Prostate gland (tissue), 2 donors: ENCODE data around the gene CHRNE. TPM values are rescaled to one million over a fixed set of nuclear protein-coding genes. Genes with fewer than 3 reads are reported as not detected.
"Not testable (repeated sequence)": the region's sequence is repeated elsewhere in the genome, so short reads cannot be mapped to it uniquely, and the experiment has no call there.

Source experiments
- DNase-seq: peaks from one replicate; pipeline ENCODE4 v3.0.0-alpha.2; 2019; ENCODE audit warnings: low spot score
- H3K27ac ChIP-seq, 2 donors: fragments of 200-600 bp; sonication (generic); 2 replicates each; pipeline ENCODE4 v1.5.1; 2017 to 2019
- H3K27me3 ChIP-seq: fragments of 200-600 bp; sonication (generic); replicated peaks from 2 replicates; pipeline ENCODE4 v1.5.1; 2019; ENCODE audit not compliant: insufficient read depth
- H3K36me3 ChIP-seq, 2 donors: fragments of 200-600 bp; sonication (generic); 1 replicate in 1 of 2; 2 replicates in 1 of 2; pipeline versions ENCODE4 v1.5.1 to v1.8.1; 2017 to 2019
- H3K4me1 ChIP-seq: fragments of 200-600 bp; sonication (generic); replicated peaks from 2 replicates; pipeline ENCODE4 v1.5.1; 2019
- H3K4me3 ChIP-seq, 2 donors: fragments of 200-600 bp; sonication (generic); 2 replicates each; pipeline ENCODE4 v1.5.1; 2017 to 2019
- H3K9me3 ChIP-seq: fragments of 200-600 bp; sonication (generic); 2 replicates; pipeline ENCODE4 v1.5.1; 2017
- POLR2A ChIP-seq: fragments of 450-650 bp; IDR thresholded peaks from one replicate; pipeline ENCODE4 v1.6.1; 2016; ENCODE audit warnings: antibody characterized with exemption, mild to moderate bottlenecking
- POLR2AphosphoS5 ChIP-seq: sonication (generic); formaldehyde crosslinking; IDR thresholded peaks from one replicate; pipeline ENCODE4 v1.6.1; 2017; ENCODE audit warnings: antibody characterized with exemption
- WGBS: methylation state at CpG from one replicate; pipeline ENCODE4 v1.1.5; 2018; 5-methylcytosine and 5-hydroxymethylcytosine counted together
- intact Hi-C: fragments of 100-400 bp; cut with DNase I; formaldehyde crosslinking; loops from one replicate; pipeline ENCODE4 v1.14.2; 2022
- total RNA-seq, 2 donors: library from RNA; depleted of rRNA; stranded (reverse); fragments of >200 nt; gene quantifications; one replicate each; pipeline ENCODE4 v1.1.0, GENCODE V29; 2016
- TF ChIP-seq, protein P1 (sequence below), 4 experiments: fragments of 200-600 bp in 2 of 4; fragments of 450-650 bp in 2 of 4; sonication (generic) in 2 of 4; IDR thresholded peaks; 1 replicate in 3 of 4; 2 replicates in 1 of 4; pipeline ENCODE4 v1.5.1; 2016 to 2019; ENCODE audit warnings: antibody characterized with exemption in 4 of 4, mild to moderate bottlenecking in 2 of 4, moderate library complexity in 2 of 4

CHRNE gene
- total RNA-seq, 2 donors from 2014 or later, result 0.64 to 1.0 TPM

DNA sequence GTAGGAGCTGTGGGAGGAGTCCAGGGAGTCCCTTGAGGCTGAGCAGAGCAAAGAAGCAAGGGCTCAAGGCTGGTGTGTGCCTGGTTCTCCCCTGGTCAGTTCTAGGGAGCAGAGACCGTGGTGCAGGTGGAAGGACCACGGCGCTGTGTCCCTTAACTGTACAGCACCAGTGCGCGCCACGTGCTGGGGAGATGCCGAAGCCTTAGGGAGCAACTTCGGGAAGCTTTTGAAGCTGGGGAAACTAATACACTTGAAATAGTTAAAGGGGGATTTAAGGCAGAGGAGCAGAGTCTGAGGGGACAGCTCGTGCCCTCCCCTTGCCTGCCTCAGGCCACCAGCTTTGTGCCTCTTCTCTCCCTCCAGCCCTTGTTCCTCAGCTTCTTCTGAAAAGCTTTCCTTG, 42.2 kb downstream of the CHRNE start:
- WGBS, result 75% methylated on average over 9 of the region's 9 CpGs
- intact Hi-C loops, result no loop called here
- DNase-seq, result no peak
- H3K4me1 ChIP-seq, result no peaks in the 10 kb centered on the region
- H3K36me3 ChIP-seq, result no peaks in the 10 kb centered on the region
- H3K9me3 ChIP-seq, result no peaks in the 10 kb centered on the region
- no peaks in the 10 kb centered on the region for H3K27me3 ChIP-seq
- TF ChIP-seq POLR2A (no peak), POLR2AphosphoS5 (no peak)
- TF ChIP-seq, protein P1, sequence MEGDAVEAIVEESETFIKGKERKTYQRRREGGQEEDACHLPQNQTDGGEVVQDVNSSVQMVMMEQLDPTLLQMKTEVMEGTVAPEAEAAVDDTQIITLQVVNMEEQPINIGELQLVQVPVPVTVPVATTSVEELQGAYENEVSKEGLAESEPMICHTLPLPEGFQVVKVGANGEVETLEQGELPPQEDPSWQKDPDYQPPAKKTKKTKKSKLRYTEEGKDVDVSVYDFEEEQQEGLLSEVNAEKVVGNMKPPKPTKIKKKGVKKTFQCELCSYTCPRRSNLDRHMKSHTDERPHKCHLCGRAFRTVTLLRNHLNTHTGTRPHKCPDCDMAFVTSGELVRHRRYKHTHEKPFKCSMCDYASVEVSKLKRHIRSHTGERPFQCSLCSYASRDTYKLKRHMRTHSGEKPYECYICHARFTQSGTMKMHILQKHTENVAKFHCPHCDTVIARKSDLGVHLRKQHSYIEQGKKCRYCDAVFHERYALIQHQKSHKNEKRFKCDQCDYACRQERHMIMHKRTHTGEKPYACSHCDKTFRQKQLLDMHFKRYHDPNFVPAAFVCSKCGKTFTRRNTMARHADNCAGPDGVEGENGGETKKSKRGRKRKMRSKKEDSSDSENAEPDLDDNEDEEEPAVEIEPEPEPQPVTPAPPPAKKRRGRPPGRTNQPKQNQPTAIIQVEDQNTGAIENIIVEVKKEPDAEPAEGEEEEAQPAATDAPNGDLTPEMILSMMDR (IDR thresholded peaks at IDR 0.05), result no peak
- H3K27ac ChIP-seq, result peak overlapping the region; percentile 31 to 35
- H3K4me3 ChIP-seq, result no peak overlapping the region

GRCh38 chr17:4859816-4860625, 42.9 kb downstream of the CHRNE start:
- H3K27ac ChIP-seq, result peak overlapping the region; percentile 31 to 57
- H3K4me1 ChIP-seq, result no peaks in the 10 kb centered on the region
- no peak for TF ChIP-seq POLR2AphosphoS5
- no peak for TF ChIP-seq POLR2A
- intact Hi-C loops, result no loop called here
- no peaks in the 10 kb centered on the region for H3K9me3 ChIP-seq
- no peaks in the 10 kb centered on the region for H3K36me3 ChIP-seq
- H3K27me3 ChIP-seq, result no peaks in the 10 kb centered on the region
- H3K4me3 ChIP-seq, result no peak overlapping the region
- DNase-seq, result no peak
- WGBS, result 72% methylated on average over 32 of the region's 32 CpGs

- WGBS, result 15% methylated on average over 5 of the region's 5 CpGs
- intact Hi-C loops, result no loop called here
- no peaks in the 10 kb centered on the region for H3K36me3 ChIP-seq
- H3K4me3 ChIP-seq, result peak overlapping the region in 1 of 2 donors; percentile 5
- no peaks in the 10 kb centered on the region for H3K27me3 ChIP-seq
- H3K4me1 ChIP-seq, result peaks cover under 1% of the 10 kb centered on the region
- H3K27ac ChIP-seq, result peak overlapping the region; percentile 57 to 59
- TF ChIP-seq, protein P1 (IDR thresholded peaks at IDR 0.05), result no peak
- TF ChIP-seq POLR2A (peak; percentile 72), POLR2AphosphoS5 (peak; percentile 84)
- DNase-seq, result peak; percentile 91
- no peaks in the 10 kb centered on the region for H3K9me3 ChIP-seq
Observed at GRCh38 chr17:4858882-4859260, 44.0 kb downstream of the CHRNE start.

GRCh38 chr17:4858068-4858881, 44.6 kb downstream of the CHRNE start:
- peak overlapping the region; percentile 57 to 59 for H3K27ac ChIP-seq
- WGBS, result 39% methylated on average over 7 of the region's 7 CpGs
- no peaks in the 10 kb centered on the region for H3K9me3 ChIP-seq
- no peak for TF ChIP-seq POLR2A
- TF ChIP-seq POLR2AphosphoS5, result peak; percentile 37
- H3K27me3 ChIP-seq, result no peaks in the 10 kb centered on the region
- no peaks in the 10 kb centered on the region for H3K36me3 ChIP-seq
- intact Hi-C loops, result no loop called here
- H3K4me1 ChIP-seq, result peaks cover 4% of the 10 kb centered on the region
- DNase-seq, result peak; percentile 47
- no peak overlapping the region for H3K4me3 ChIP-seq

DNA sequence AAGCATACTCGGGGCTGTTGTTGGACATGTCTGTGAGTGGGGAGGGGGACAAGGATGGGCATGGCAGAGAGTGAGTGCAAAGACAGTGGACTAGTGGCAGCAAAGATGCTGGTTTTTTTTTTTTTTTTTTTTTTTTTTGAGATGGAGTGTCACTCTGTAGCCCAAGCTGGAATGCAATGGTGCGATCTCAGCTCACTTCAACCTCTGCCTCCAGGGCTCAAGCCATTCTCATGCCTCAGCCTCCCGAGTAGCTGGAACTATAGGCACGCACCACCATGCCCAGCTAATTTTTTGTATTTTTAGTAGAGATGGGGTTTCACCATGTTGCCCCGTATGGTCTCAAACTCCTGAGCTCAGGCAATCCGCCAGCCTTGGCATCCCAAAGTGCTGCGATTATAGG, 45.6 kb downstream of the CHRNE start:
- H3K36me3 ChIP-seq, H3K27me3 ChIP-seq, H3K4me1 ChIP-seq, H3K4me3 ChIP-seq, H3K9me3 ChIP-seq, DNase-seq, intact Hi-C loops: not testable (repeated sequence)
- peak overlapping the region; percentile 57 to 59 for H3K27ac ChIP-seq
- 78% methylated on average over 7 of the region's 7 CpGs for WGBS

DNA sequence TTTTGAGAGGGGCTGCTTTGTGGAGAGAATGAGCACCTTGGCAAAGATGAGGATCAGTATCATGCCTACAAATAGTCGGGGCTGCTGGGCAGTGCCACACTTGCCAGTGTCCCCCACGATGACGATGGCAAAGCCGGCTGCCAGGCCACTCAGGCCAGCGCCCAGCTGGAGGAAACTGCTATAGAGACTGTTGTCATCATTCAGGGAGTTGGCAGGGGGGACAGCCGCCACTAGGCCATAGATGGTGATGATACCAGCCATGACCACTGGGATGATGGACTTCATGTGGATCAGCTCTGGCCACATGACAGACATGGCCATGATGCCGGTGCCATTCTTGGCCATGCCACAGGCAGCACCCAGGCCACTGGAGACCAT, 46.0 kb downstream of the CHRNE start:
- no peak for DNase-seq
- Histone ChIP-seq H3K36me3 (no peaks in the 10 kb centered on the region), H3K27ac (peak overlapping the region in 1 of 2 donors; percentile 2), H3K27me3 (no peaks in the 10 kb centered on the region), H3K9me3 (no peaks in the 10 kb centered on the region), H3K4me1 (peaks cover 4% of the 10 kb centered on the region), H3K4me3 (no peak overlapping the region)
- TF ChIP-seq POLR2AphosphoS5, result no peak
- TF ChIP-seq, protein P1 (IDR thresholded peaks at IDR 0.05), result no peak
- TF ChIP-seq POLR2A, result no peak
- 90% methylated on average over 7 of the region's 7 CpGs for WGBS
- intact Hi-C loops, result no loop called here
